Smooth muscle cell (in vitro differentiated cells): ENCODE results near the gene NR3C1. TPM values are rescaled to one million over a fixed set of nuclear protein-coding genes. Genes with fewer than 3 reads are reported as not detected.

Source experiments
- DNase-seq: peaks from one replicate; lab custom pipeline; 2025; ENCODE audit not compliant: unreplicated experiment; lab: John Stamatoyannopoulos, UW
- H2AFZ ChIP-seq: fragments of 200-600 bp; sonication (generic); 2 replicates; pipeline ENCODE4 v1.6.0; 2016; ENCODE audit warnings: antibody characterized with exemption, low read depth, mild to moderate bottlenecking
- H3F3A ChIP-seq: fragments of 200-600 bp; sonication (generic); 2 replicates; pipeline ENCODE4 v1.6.0; 2017; ENCODE audit warnings: antibody characterized with exemption, low read depth
- H3K27ac ChIP-seq: fragments of 200-600 bp; sonication (generic); 2 replicates; pipeline ENCODE4 v1.5.1; 2016; ENCODE audit warnings: low read depth, mild to moderate bottlenecking
- H3K27me3 ChIP-seq: fragments of 200-600 bp; sonication (generic); 2 replicates; pipeline ENCODE4 v1.6.1; 2016; ENCODE audit warnings: low read depth, mild to moderate bottlenecking
- H3K36me3 ChIP-seq: fragments of 200-600 bp; sonication (generic); 2 replicates; pipeline ENCODE4 v1.5.1; 2016; ENCODE audit warnings: low read depth
- H3K4me1 ChIP-seq: fragments of 200-600 bp; sonication (generic); 2 replicates; pipeline ENCODE4 v1.5.1; 2016; ENCODE audit warnings: low read depth
- H3K4me2 ChIP-seq: fragments of 200-600 bp; sonication (generic); 2 replicates; pipeline ENCODE4 v1.6.0; 2016; ENCODE audit warnings: mild to moderate bottlenecking
- H3K4me3 ChIP-seq: fragments of 200-600 bp; sonication (generic); 2 replicates; pipeline ENCODE4 v1.5.1; 2016; ENCODE audit warnings: mild to moderate bottlenecking
- H3K79me2 ChIP-seq: fragments of 200-600 bp; sonication (generic); 2 replicates; pipeline ENCODE4 v1.6.0; 2016; ENCODE audit warnings: low read depth, mild to moderate bottlenecking
- H3K9ac ChIP-seq: fragments of 200-600 bp; sonication (generic); 2 replicates; pipeline ENCODE4 v1.6.0; 2016; ENCODE audit warnings: low read depth
- H3K9me3 ChIP-seq: fragments of 200-600 bp; sonication (generic); replicated peaks from 2 replicates; pipeline ENCODE4 v1.5.1; 2016; ENCODE audit warnings: low read depth
- H4K20me1 ChIP-seq: fragments of 200-600 bp; sonication (generic); 2 replicates; pipeline ENCODE4 v1.6.0; 2016; ENCODE audit warnings: low read depth
- WGBS: methylation state at CpG from one replicate; pipeline ENCODE4 v1.1.7; 2016; ENCODE audit warnings: low lambda C conversion rate; 5-methylcytosine and 5-hydroxymethylcytosine counted together
- polyA plus RNA-seq: library from polyadenylated mRNA; unstranded; fragments of >200 nt; fragmentation: Nextera tagmentation; extraction: Ambion mirVana; gene quantifications from 2 replicates; pipeline ENCODE4 v1.2.1, GENCODE V29; 2016
- total RNA-seq: library from RNA; depleted of rRNA; stranded (reverse); fragments of >200 nt; gene quantifications from 2 replicates; pipeline ENCODE4 v1.2.3, GENCODE V29; 2014
- TF ChIP-seq, protein P1 (sequence below): fragments of 200-600 bp; sonication (generic); IDR thresholded peaks from 2 replicates; pipeline ENCODE4 v1.5.1; 2017; ENCODE audit warnings: borderline replicate concordance, mild to moderate bottlenecking, antibody characterized with exemption; ENCODE audit not compliant: insufficient read depth, poor library complexity, severe bottlenecking

The NR3C1 gene
- total and polyA plus RNA-seq, 2 experiments from 2014 or later: 76.5 to 101 TPM

DNA sequence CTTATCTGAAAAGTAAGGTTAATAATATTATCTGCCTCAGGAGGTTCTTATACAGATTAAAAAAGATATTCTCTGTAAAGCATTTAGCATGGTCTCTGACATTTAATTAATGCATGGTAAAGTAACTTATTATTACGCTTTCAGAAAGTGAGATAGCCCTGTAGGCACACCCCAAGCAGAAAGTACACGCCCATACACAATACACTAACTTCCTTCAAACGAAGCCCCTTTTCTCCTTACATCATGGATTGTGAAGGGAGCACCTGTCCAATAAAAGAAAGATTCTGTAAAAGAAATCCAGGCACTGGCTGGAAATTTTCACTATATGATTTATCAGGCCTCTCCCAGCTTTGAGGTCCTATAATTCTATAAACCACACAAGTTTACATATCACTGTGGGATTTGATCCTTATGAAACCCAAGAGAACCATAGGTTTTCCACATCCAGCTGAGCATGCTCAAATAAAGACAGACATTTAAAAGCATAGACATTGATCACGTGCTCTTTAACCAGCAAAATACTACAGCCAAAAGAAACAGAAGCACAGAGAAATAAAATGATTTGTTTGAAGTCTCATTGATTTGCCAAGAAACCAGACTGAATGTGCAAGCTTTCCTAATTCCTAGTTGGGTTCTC lies 14.1 kb upstream of the NR3C1 start:
- Histone ChIP-seq H4K20me1 (no peaks in the 10 kb centered on the region), H3K4me2 (no peak overlapping the region), H3K4me1 (no peaks in the 10 kb centered on the region), H3K9me3 (no peaks in the 10 kb centered on the region), H3K27me3 (no peaks in the 10 kb centered on the region), H2AFZ (peak overlapping the region; percentile 47), H3K79me2 (no peaks in the 10 kb centered on the region), H3K36me3 (no peaks in the 10 kb centered on the region), H3K27ac (no peak overlapping the region), H3K4me3 (no peak overlapping the region), H3K9ac (no peak overlapping the region), H3F3A (no peaks in the 10 kb centered on the region)
- TF ChIP-seq, protein P1, sequence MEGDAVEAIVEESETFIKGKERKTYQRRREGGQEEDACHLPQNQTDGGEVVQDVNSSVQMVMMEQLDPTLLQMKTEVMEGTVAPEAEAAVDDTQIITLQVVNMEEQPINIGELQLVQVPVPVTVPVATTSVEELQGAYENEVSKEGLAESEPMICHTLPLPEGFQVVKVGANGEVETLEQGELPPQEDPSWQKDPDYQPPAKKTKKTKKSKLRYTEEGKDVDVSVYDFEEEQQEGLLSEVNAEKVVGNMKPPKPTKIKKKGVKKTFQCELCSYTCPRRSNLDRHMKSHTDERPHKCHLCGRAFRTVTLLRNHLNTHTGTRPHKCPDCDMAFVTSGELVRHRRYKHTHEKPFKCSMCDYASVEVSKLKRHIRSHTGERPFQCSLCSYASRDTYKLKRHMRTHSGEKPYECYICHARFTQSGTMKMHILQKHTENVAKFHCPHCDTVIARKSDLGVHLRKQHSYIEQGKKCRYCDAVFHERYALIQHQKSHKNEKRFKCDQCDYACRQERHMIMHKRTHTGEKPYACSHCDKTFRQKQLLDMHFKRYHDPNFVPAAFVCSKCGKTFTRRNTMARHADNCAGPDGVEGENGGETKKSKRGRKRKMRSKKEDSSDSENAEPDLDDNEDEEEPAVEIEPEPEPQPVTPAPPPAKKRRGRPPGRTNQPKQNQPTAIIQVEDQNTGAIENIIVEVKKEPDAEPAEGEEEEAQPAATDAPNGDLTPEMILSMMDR: no peak
- DNase-seq: no peak
- WGBS: 93% methylated on average over 4 of the region's 4 CpGs

GRCh38 chr5:143416411-143416810 lies 12.9 kb upstream of the NR3C1 start:
- no peaks in the 10 kb centered on the region for H3K36me3 ChIP-seq
- no peak overlapping the region for H3K27ac ChIP-seq
- H3F3A ChIP-seq: no peaks in the 10 kb centered on the region
- H3K9ac ChIP-seq: no peak overlapping the region
- H3K79me2 ChIP-seq: no peaks in the 10 kb centered on the region
- DNase-seq: no peak
- no peak overlapping the region for H3K4me3 ChIP-seq
- TF ChIP-seq, protein P1: no peak
- H3K9me3 ChIP-seq: no peaks in the 10 kb centered on the region
- H3K4me1 ChIP-seq: no peaks in the 10 kb centered on the region
- no peaks in the 10 kb centered on the region for H3K27me3 ChIP-seq
- no peak overlapping the region for H3K4me2 ChIP-seq
- H2AFZ ChIP-seq: no peak overlapping the region
- H4K20me1 ChIP-seq: no peaks in the 10 kb centered on the region

DNA sequence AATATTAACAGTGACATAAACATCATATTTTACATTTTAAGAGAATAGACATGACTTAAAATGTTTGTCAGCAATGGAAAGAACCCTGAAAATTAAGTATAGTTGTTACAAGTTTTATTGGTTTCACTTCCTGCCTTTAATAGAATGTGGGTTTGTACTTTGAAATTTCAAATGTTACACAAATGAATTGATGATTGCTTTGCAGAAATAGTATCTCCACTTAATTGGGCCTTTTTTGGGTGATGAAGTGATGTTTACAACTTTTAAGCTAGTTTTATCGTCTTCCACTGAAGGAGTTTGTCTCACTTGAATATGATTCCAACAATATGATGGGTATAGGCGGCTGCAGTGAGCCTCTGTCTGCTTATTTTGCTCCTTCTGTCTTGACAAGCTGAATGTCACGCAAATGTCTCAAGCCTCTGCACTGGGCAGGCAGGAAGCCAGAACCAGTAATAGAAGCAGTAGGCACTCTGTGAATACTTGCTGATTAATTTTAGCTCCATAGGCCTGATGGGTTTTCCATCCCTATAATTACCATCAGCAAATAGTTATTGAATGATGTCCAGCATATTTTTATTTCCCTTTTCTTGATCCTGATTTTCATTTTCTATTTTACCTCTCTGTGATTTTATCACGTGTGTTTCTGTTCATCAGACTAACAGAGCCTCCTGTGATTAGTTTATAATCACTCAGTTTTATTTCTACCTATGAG lies 10.6 kb upstream of the NR3C1 start:
- H3K9me3 ChIP-seq: no peaks in the 10 kb centered on the region
- no peak overlapping the region for H3K4me3 ChIP-seq
- H3K9ac ChIP-seq: no peak overlapping the region
- TF ChIP-seq, protein P1: no peak
- no peaks in the 10 kb centered on the region for H3K4me1 ChIP-seq
- 56% methylated on average over 4 of the region's 4 CpGs for WGBS
- no peaks in the 10 kb centered on the region for H4K20me1 ChIP-seq
- H3K27me3 ChIP-seq: no peaks in the 10 kb centered on the region
- no peak overlapping the region for H2AFZ ChIP-seq
- H3K36me3 ChIP-seq: no peaks in the 10 kb centered on the region
- H3K79me2 ChIP-seq: no peaks in the 10 kb centered on the region
- no peaks in the 10 kb centered on the region for H3F3A ChIP-seq
- H3K4me2 ChIP-seq: no peak overlapping the region
- no peak for DNase-seq
- H3K27ac ChIP-seq: no peak overlapping the region
